Measurements from ENCODE around the gene ZNF385B.

GRCh38 chr2:179584760-179585159 lies 276.7 kb downstream of the ZNF385B start:
- TF ChIP-seq, protein P1, sequence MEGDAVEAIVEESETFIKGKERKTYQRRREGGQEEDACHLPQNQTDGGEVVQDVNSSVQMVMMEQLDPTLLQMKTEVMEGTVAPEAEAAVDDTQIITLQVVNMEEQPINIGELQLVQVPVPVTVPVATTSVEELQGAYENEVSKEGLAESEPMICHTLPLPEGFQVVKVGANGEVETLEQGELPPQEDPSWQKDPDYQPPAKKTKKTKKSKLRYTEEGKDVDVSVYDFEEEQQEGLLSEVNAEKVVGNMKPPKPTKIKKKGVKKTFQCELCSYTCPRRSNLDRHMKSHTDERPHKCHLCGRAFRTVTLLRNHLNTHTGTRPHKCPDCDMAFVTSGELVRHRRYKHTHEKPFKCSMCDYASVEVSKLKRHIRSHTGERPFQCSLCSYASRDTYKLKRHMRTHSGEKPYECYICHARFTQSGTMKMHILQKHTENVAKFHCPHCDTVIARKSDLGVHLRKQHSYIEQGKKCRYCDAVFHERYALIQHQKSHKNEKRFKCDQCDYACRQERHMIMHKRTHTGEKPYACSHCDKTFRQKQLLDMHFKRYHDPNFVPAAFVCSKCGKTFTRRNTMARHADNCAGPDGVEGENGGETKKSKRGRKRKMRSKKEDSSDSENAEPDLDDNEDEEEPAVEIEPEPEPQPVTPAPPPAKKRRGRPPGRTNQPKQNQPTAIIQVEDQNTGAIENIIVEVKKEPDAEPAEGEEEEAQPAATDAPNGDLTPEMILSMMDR (IDR thresholded peaks at IDR 0.05) = no peak
- no peak for TF ChIP-seq POLR2AphosphoS5 (IDR thresholded peaks at IDR 0.05)

Measured in stomach (tissue), 4 donors.